Natural killer cell (primary cell): ENCODE measurements around the gene NKIRAS2. TPM values are rescaled to one million over a fixed set of nuclear protein-coding genes. Genes with fewer than 3 reads are reported as not detected.
"Not testable (repeated sequence)": the region's sequence is repeated elsewhere in the genome, so short reads cannot be mapped to it uniquely, and the experiment has no call there.

Source experiments
- ATAC-seq, 3 donors: fragments of 150-1000 bp in 2 of 3; fragments of 200-7000 bp in 1 of 3; cut with Tn5 transposase; 1 replicate in 1 of 3; 2 replicates in 2 of 3; pipeline ENCODE4 v1.10.0; 2021; ENCODE audit warnings: mild to moderate bottlenecking in 2 of 3, moderate library complexity in 2 of 3
- DNase-seq, 2 donors: peaks; one replicate each; pipeline versions ENCODE4 v3.0.0 to v3.0.0-alpha.2; 2013 to 2021; ENCODE audit warnings: mixed read lengths in 1 of 2
- H3K27ac ChIP-seq: one replicate; pipeline ENCODE4 v1.5.1; 2013; ENCODE audit warnings: mild to moderate bottlenecking, low read length
- H3K27me3 ChIP-seq: one replicate; pipeline ENCODE4 v1.6.1; 2013; ENCODE audit warnings: low read length; ENCODE audit not compliant: control insufficient read depth, insufficient read depth
- H3K36me3 ChIP-seq: one replicate; pipeline ENCODE4 v1.6.1; 2013; ENCODE audit warnings: low read length; ENCODE audit not compliant: control insufficient read depth, insufficient read depth
- H3K4me1 ChIP-seq: one replicate; pipeline ENCODE4 v1.6.1; 2013; ENCODE audit warnings: low read length; ENCODE audit not compliant: control insufficient read depth, insufficient read depth
- H3K4me3 ChIP-seq: one replicate; pipeline ENCODE4 v1.5.1; 2013; ENCODE audit warnings: low read length
- H3K9me3 ChIP-seq: one replicate; pipeline ENCODE4 v1.6.1; 2013; ENCODE audit warnings: low read length; ENCODE audit not compliant: control insufficient read depth, insufficient read depth
- H3K27ac Mint-ChIP-seq, 2 donors: one replicate each; pipeline ENCODE4 v1.8.0; 2022; ENCODE audit warnings: mild to moderate bottlenecking in 2 of 2, mixed read lengths in 2 of 2, moderate library complexity in 1 of 2
- H3K27me3 Mint-ChIP-seq, 2 donors: one replicate each; pipeline ENCODE4 v1.8.0; 2022; ENCODE audit warnings: low read depth in 2 of 2, mixed read lengths in 2 of 2
- H3K36me3 Mint-ChIP-seq: one replicate; pipeline ENCODE4 v1.8.0; 2022; ENCODE audit warnings: mixed read lengths
- H3K4me1 Mint-ChIP-seq, 2 donors: one replicate each; pipeline ENCODE4 v1.8.0; 2022; ENCODE audit warnings: mixed read lengths in 2 of 2
- H3K4me3 Mint-ChIP-seq: one replicate; pipeline ENCODE4 v1.8.0; 2022; ENCODE audit warnings: mild to moderate bottlenecking, moderate library complexity, mixed read lengths
- H3K9me3 Mint-ChIP-seq, 2 donors: one replicate each; pipeline ENCODE4 v1.8.0; 2022; ENCODE audit warnings: mixed read lengths in 2 of 2
- WGBS: methylation state at CpG from one replicate; pipeline ENCODE4 v1.1.7; 2013; ENCODE audit warnings: missing lambda C conversion rate; ENCODE audit not compliant: insufficient coverage; 5-methylcytosine and 5-hydroxymethylcytosine counted together
- intact Hi-C: fragments of 100-400 bp; cut with micrococcal nuclease; formaldehyde crosslinking; loops from one replicate; pipeline ENCODE4 v1.14.2; 2022
- total RNA-seq, 4 donors: library from RNA; stranded (reverse); fragments of 120-200 nt in 1 of 4; gene quantifications; one replicate each; pipeline versions ENCODE4 v1.2.3 to v1.2.4, GENCODE V29; 2013 to 2022
- TF ChIP-seq, protein P1 (sequence below): fragments of 200-600 bp; IDR thresholded peaks from one replicate; pipeline ENCODE4 v1.8.0; 2022; ENCODE audit warnings: antibody characterized with exemption

The NKIRAS2 gene
- total RNA-seq, 3 donors from 2014 or later (not counting 1 experiment from before 2014, with no cell fraction given), result 17.5 to 20.9 (median 19.3) TPM

DNA sequence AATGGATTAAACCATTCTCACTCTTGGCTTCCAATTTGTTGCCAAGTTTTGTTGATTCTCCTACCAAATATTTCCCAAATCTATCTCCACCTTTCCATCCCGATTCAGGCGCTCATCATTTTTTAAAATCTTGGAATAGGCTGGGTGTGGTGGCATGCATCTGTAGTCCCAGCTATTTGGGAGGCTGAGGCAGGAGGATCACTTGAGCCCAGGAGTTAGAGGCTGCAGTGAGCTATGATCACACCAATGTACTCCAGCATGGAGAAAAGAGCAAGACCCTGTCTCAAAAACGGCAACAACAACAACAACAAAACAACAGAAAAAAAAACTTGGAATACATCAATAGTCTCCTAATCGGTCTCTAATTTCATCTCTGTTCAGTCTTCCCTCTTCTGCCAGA, 902 bp upstream of the NKIRAS2 start:
- H3K4me3 ChIP-seq, result no peak overlapping the region
- TF ChIP-seq, protein P1, sequence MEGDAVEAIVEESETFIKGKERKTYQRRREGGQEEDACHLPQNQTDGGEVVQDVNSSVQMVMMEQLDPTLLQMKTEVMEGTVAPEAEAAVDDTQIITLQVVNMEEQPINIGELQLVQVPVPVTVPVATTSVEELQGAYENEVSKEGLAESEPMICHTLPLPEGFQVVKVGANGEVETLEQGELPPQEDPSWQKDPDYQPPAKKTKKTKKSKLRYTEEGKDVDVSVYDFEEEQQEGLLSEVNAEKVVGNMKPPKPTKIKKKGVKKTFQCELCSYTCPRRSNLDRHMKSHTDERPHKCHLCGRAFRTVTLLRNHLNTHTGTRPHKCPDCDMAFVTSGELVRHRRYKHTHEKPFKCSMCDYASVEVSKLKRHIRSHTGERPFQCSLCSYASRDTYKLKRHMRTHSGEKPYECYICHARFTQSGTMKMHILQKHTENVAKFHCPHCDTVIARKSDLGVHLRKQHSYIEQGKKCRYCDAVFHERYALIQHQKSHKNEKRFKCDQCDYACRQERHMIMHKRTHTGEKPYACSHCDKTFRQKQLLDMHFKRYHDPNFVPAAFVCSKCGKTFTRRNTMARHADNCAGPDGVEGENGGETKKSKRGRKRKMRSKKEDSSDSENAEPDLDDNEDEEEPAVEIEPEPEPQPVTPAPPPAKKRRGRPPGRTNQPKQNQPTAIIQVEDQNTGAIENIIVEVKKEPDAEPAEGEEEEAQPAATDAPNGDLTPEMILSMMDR, result no peak
- no peak overlapping the region for H3K27ac ChIP-seq
- H3K4me1 ChIP-seq, result peaks cover 52% of the 10 kb centered on the region
- Mint-ChIP-seq H3K27me3 (no peaks in the 10 kb centered on the region), H3K27ac (peak overlapping the region; percentile 96 to 99), H3K36me3 (no peaks in the 10 kb centered on the region), H3K4me3 (peak overlapping the region; percentile 99), H3K9me3 (peaks cover 0 to 2% of the 10 kb centered on the region in 2 donors), H3K4me1 (peaks cover 69 to 70% of the 10 kb centered on the region in 2 donors)
- WGBS, result 92% methylated on average over 4 of the region's 4 CpGs
- no peak for DNase-seq
- H3K9me3 ChIP-seq, result no peaks in the 10 kb centered on the region
- peaks cover 15% of the 10 kb centered on the region for H3K36me3 ChIP-seq
- no peaks in the 10 kb centered on the region for H3K27me3 ChIP-seq
- intact Hi-C loops, result no loop called here
- ATAC-seq, result no peak

DNA sequence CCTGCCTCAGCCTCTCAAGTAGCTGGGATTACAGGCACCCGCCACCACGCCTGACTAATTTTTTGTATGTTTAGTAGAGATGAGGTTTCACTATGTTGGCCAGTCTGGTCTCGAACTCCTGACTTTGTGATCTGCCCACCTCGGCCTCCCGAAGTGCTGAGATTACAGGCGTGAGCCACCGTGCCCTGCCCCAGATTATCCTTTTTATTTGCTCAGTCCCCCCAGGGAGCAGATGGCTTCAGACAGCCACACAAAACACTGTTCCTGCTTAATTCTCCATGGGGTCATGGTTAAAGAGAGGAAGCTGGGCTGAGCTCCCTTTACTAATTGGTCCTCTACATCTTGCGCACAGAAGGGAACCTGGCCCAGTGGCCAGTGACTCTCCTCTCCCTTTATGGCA, 955 bp downstream of the NKIRAS2 start:
- peaks cover 55% of the 10 kb centered on the region for H3K4me1 ChIP-seq
- DNase-seq, ATAC-seq, H3K36me3 Mint-ChIP-seq, H3K27me3 ChIP-seq, H3K4me3 ChIP-seq, intact Hi-C loops, H3K9me3 ChIP-seq, H3K27me3 Mint-ChIP-seq, H3K9me3 Mint-ChIP-seq, H3K27ac ChIP-seq: not testable (repeated sequence)
- Mint-ChIP-seq H3K4me1 (peaks cover 65 to 67% of the 10 kb centered on the region in 2 donors), H3K27ac (peak overlapping the region; percentile 82 to 99), H3K4me3 (peak overlapping the region; percentile 99)
- H3K36me3 ChIP-seq, result peaks cover 18% of the 10 kb centered on the region
- WGBS, result 86% methylated on average over 8 of the region's 8 CpGs

DNA sequence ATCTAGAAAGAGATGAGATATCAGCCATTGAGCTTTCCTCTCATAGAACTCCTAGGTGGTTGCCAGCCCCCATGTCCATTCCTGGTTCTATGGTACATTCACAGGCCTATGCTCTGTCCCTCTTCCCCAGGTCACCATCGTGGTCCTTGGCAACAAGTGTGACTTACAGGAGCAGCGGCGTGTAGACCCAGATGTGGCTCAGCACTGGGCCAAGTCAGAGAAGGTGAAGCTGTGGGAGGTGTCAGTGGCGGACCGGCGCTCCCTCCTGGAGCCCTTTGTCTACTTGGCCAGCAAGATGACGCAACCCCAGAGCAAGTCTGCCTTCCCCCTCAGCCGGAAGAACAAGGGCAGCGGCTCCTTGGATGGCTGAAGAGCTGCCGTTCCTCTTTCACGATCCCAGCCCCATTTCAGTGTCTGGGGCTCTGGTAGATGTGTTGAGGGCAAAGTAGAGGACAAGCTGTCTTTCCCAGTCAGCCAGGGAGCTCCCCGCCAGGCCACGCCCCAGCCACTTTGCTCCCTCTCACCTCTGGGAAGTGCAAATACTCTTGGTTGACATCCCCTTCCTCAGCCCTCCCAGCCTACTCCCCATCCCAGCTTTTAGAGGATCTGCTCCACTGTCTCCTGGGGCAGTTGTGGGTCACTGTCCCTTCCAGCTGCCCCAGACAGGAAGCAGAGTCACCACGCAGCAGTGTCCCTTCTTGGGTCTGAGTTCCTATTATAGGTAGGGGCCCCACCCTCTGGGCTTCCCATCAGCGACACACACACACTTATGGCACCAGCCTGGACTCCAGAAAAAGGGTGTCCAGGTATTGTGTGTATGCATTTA, 3.8 kb downstream of the NKIRAS2 start:
- Histone ChIP-seq H3K4me3 (no peak overlapping the region), H3K36me3 (peaks cover 18% of the 10 kb centered on the region), H3K27ac (peak overlapping the region; percentile 16), H3K27me3 (no peaks in the 10 kb centered on the region), H3K4me1 (peaks cover 43% of the 10 kb centered on the region), H3K9me3 (no peaks in the 10 kb centered on the region)
- TF ChIP-seq, protein P1, result no peak
- H3K27me3 Mint-ChIP-seq, result no peaks in the 10 kb centered on the region
- intact Hi-C loops, result no loop called here
- 93% methylated on average over 15 of the region's 15 CpGs for WGBS
- no peaks in the 10 kb centered on the region for H3K9me3 Mint-ChIP-seq
- ATAC-seq, result no peak
- H3K4me1 Mint-ChIP-seq, result peaks cover 37 to 47% of the 10 kb centered on the region in 2 donors
- no peak overlapping the region for H3K27ac Mint-ChIP-seq
- no peak overlapping the region for H3K4me3 Mint-ChIP-seq
- no peaks in the 10 kb centered on the region for H3K36me3 Mint-ChIP-seq
- no peak for DNase-seq

DNA sequence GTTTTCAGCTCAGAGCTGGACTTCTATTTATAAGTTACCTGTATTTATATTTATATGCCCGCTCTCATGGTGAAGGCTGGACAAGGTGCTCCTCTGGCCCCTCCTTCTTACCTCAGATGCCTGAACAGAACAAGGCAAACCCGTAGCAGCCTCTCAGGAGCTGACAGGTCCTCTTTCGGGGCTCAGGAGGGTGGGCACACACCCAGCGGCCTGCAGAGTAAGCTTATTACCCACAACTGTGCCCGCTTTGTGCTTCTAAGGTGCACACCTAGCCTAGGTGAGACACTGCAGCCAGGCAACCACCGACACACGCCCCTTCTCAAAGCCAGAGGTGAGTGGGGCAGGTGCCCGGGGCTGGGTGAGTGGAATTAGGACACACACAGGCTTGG, 5.3 kb downstream of the NKIRAS2 start:
- peaks cover 18% of the 10 kb centered on the region for H3K36me3 ChIP-seq
- intact Hi-C loops, result loop anchor here (1.0 kb wide), 1 partner anchor 91 kb away; no protein-coding TSS in a partner anchor
- H3K9me3 ChIP-seq, result no peaks in the 10 kb centered on the region
- ATAC-seq (no peak), DNase-seq (no peak)
- TF ChIP-seq, protein P1, result peak; percentile 55
- Mint-ChIP-seq H3K27ac (peak overlapping the region; percentile 43 to 84), H3K27me3 (no peaks in the 10 kb centered on the region), H3K36me3 (no peaks in the 10 kb centered on the region), H3K9me3 (no peaks in the 10 kb centered on the region), H3K4me3 (no peak overlapping the region), H3K4me1 (peaks cover 25 to 35% of the 10 kb centered on the region in 2 donors)
- WGBS, result 61% methylated on average over 8 of the region's 8 CpGs
- peaks cover 36% of the 10 kb centered on the region for H3K4me1 ChIP-seq
- H3K27ac ChIP-seq, result no peak overlapping the region
- H3K4me3 ChIP-seq, result no peak overlapping the region
- H3K27me3 ChIP-seq, result no peaks in the 10 kb centered on the region
